Neural crest cell (in vitro differentiated cells): ENCODE measurements around the gene TNFRSF13B. TPM values are rescaled to one million over a fixed set of nuclear protein-coding genes. Genes with fewer than 3 reads are reported as not detected.

Source experiments
- DNase-seq: peaks from one replicate; pipeline ENCODE4 v3.0.0; 2021; ENCODE audit warnings: low read depth, mixed read lengths, low spot score
- H3K27ac Mint-ChIP-seq: one replicate; pipeline ENCODE4 v1.8.0; 2021; ENCODE audit warnings: mild to moderate bottlenecking, mixed read lengths; ENCODE audit not compliant: unreplicated experiment
- H3K27me3 Mint-ChIP-seq: 2 replicates; pipeline ENCODE4 v1.8.0; 2021; ENCODE audit warnings: low read depth, mild to moderate bottlenecking, mixed read lengths
- H3K36me3 Mint-ChIP-seq: 2 replicates; pipeline ENCODE4 v1.8.0; 2021; ENCODE audit warnings: low read depth, mild to moderate bottlenecking, mixed read lengths
- H3K4me1 Mint-ChIP-seq: 2 replicates; pipeline ENCODE4 v1.8.0; 2021; ENCODE audit warnings: mixed read lengths
- H3K4me3 Mint-ChIP-seq: one replicate; pipeline ENCODE4 v1.8.0; 2021; ENCODE audit warnings: mild to moderate bottlenecking, mixed read lengths
- H3K9me3 Mint-ChIP-seq: 2 replicates; pipeline ENCODE4 v1.8.0; 2021; ENCODE audit warnings: mixed read lengths
- total RNA-seq: library from RNA; stranded (reverse); gene quantifications from 2 replicates; pipeline ENCODE4 v1.2.1, GENCODE V29; 2021
- TF ChIP-seq, protein P1 (sequence below): fragments of 200-600 bp; sonication (generic); conservative IDR thresholded peaks from 2 replicates; pipeline ENCODE4 v1.5.0; 2021; ENCODE audit warnings: antibody characterized with exemption, mild to moderate bottlenecking

TNFRSF13B gene
- total RNA-seq, 1 donor from 2014 or later, result not detected

DNA sequence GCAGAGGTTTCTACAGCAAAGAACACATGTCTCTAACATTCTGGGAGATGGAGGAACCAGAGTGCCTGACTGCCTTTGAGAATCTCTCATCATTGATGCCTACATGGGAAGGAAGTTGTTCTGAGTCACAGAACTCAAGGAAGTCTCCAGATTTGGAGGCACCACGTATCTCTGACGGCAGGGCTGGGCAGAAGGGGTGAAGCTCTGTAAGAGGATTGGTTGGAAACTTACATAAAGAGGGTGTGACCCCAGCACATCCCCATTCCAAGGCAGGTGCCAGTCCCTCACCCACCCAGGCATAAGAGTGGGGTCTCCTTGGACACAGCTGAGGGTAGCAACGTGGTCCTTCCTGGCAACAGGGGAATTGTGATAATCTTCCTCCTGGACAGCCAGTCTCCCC is 17.4 kb downstream of the TNFRSF13B start:
- Mint-ChIP-seq H3K36me3 (no peaks in the 10 kb centered on the region), H3K27ac (no peak overlapping the region), H3K9me3 (peaks cover 3% of the 10 kb centered on the region), H3K4me1 (no peaks in the 10 kb centered on the region), H3K4me3 (no peak overlapping the region), H3K27me3 (peaks cover 49% of the 10 kb centered on the region)
- no peak for DNase-seq
- TF ChIP-seq, protein P1, sequence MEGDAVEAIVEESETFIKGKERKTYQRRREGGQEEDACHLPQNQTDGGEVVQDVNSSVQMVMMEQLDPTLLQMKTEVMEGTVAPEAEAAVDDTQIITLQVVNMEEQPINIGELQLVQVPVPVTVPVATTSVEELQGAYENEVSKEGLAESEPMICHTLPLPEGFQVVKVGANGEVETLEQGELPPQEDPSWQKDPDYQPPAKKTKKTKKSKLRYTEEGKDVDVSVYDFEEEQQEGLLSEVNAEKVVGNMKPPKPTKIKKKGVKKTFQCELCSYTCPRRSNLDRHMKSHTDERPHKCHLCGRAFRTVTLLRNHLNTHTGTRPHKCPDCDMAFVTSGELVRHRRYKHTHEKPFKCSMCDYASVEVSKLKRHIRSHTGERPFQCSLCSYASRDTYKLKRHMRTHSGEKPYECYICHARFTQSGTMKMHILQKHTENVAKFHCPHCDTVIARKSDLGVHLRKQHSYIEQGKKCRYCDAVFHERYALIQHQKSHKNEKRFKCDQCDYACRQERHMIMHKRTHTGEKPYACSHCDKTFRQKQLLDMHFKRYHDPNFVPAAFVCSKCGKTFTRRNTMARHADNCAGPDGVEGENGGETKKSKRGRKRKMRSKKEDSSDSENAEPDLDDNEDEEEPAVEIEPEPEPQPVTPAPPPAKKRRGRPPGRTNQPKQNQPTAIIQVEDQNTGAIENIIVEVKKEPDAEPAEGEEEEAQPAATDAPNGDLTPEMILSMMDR, result no peak

DNA sequence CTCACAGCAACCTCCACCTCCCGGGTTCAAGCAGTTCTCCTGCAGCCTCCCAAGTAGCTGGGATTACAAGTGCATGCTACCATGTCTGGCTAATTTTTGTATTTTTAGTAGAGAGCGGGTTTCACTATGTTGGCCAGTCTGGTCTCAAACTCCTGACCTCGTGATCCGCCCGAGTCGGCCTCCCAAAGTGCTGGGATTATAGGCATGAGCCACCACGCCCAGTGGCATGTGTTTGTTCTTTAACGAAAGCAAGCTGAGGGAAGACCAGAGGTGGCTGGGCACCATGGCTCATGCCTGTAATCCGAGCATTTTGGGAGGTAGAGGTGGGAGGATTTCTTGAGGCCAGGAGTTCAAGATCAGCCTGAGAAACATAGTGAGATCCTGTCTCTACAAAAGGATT is 18.1 kb downstream of the TNFRSF13B start:
- Mint-ChIP-seq H3K27ac (no peak overlapping the region), H3K4me1 (no peaks in the 10 kb centered on the region), H3K4me3 (no peak overlapping the region), H3K36me3 (peaks cover 2% of the 10 kb centered on the region), H3K9me3 (peaks cover 6% of the 10 kb centered on the region), H3K27me3 (peaks cover 45% of the 10 kb centered on the region)
- no peak for DNase-seq
- TF ChIP-seq, protein P1, result no peak

DNA sequence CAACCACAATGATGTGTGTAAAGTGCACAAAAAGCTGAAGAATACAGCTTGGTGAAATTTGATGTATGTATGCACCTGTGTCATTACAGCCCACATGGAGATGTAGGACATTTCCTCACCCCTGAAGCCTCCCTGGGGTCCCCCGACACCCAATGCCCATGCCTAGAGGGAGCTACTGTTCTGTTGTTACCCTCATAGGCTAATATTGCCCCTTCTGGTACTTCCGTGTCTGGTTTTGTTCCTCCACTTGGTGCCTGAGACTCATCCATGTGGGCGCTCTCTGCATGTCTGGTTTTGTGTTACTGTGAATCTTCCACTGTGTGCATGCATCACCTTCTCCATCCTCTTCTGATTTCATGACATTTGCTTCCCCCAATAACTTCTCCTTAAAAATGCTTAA is 18.6 kb downstream of the TNFRSF13B start:
- H3K27me3 Mint-ChIP-seq, result peaks cover 42% of the 10 kb centered on the region
- H3K27ac Mint-ChIP-seq, result no peak overlapping the region
- H3K4me1 Mint-ChIP-seq, result no peaks in the 10 kb centered on the region
- no peak overlapping the region for H3K4me3 Mint-ChIP-seq
- DNase-seq, result no peak
- TF ChIP-seq, protein P1, result no peak
- peaks cover 5% of the 10 kb centered on the region for H3K36me3 Mint-ChIP-seq
- H3K9me3 Mint-ChIP-seq, result peaks cover 10% of the 10 kb centered on the region

DNA sequence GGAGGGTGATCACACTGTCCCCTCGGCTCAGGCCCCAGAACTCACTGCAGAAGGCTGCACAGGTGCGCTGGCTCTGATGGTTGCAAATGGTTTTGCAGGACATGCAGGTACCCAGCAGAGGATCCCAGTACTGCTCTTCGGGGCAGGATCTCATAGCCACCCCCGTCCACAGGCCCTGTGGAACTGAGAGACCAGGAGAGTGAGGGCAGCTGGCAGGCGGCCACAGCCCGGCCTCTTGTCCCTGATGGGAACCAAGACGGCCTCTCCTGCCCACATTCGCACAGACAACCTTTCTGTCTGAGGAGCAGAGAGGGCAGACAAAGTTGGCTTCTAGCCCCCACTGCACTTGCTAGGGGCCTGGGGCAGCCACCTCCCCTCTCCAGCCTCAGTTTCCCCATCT is 19.5 kb downstream of the TNFRSF13B start:
- Mint-ChIP-seq H3K36me3 (peaks cover 5% of the 10 kb centered on the region), H3K9me3 (peaks cover 15% of the 10 kb centered on the region), H3K4me1 (no peaks in the 10 kb centered on the region), H3K27ac (no peak overlapping the region), H3K4me3 (no peak overlapping the region), H3K27me3 (peaks cover 39% of the 10 kb centered on the region)
- TF ChIP-seq, protein P1, result no peak
- no peak for DNase-seq

DNA sequence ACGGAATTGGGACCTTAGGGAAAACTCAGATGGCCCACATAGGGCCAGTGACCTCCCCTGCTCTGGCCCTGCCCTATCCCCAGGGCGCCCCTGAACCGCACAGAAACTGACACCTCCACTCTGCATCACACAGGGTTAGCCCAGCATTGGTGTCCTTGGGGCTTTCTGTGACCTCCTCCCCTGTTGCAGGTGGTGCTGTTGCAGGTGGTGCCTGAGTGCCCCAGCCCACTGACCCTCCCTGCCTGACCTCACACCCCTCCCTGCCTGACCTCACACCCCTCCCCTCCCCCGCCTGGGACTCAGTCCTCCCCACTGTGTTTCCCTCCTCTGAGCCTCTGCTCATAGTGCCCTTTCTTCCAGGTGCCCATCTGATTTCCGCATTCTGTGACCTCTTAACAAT is 21.4 kb downstream of the TNFRSF13B start:
- H3K36me3 Mint-ChIP-seq, result peaks cover 5% of the 10 kb centered on the region
- H3K4me3 Mint-ChIP-seq, result no peak overlapping the region
- H3K27me3 Mint-ChIP-seq, result peaks cover 22% of the 10 kb centered on the region
- no peak overlapping the region for H3K27ac Mint-ChIP-seq
- H3K4me1 Mint-ChIP-seq, result no peaks in the 10 kb centered on the region
- TF ChIP-seq, protein P1, result no peak
- DNase-seq, result no peak
- peaks cover 13% of the 10 kb centered on the region for H3K9me3 Mint-ChIP-seq
